HCT116 (cell line): ENCODE data around the gene RBMX. TPM values are rescaled to one million over a fixed set of nuclear protein-coding genes. Genes with fewer than 3 reads are reported as not detected.

ENCODE experiments used
- ATAC-seq: fragments of 200-7000 bp; cut with Tn5 transposase; 2 replicates; pipeline ENCODE4 v1.9.1; 2020; ENCODE audit warnings: mild to moderate bottlenecking, moderate library complexity
- BruUV-seq: library from RNA; stranded (reverse); fragments of 400-500 nt; replicated peaks from 2 replicates; lab custom pipeline; 2021; lab: Mats Ljungman, UMichigan
- CTCF ChIA-PET: fragments of 300-600 bp; sonication (Branson Sonifier 250); formaldehyde crosslinking; loops from one replicate; lab custom pipeline; 2021; ENCODE audit warnings: antibody characterized with exemption; lab: Charles Lee
- POLR2A ChIA-PET: fragments of 300-600, 350-600 bp; sonication (Branson Sonifier 250); formaldehyde crosslinking; loops from one replicate; lab custom pipeline; 2021; ENCODE audit warnings: antibody characterized with exemption; lab: Charles Lee
- RAD21 ChIA-PET, 2 experiments: fragments of 300-600 bp; sonication (Branson Sonifier 250); formaldehyde crosslinking; loops; one replicate each; lab custom pipeline; 2023; ENCODE audit warnings: low total read pairs in 2 of 2; ENCODE audit not compliant: uncharacterized antibody in 2 of 2, unreplicated experiment in 2 of 2, low non-redundant PET in 1 of 2; lab: Charles Lee
- DNase-seq: peaks from one replicate; pipeline ENCODE4 v3.0.0-alpha.2; 2010; ENCODE audit warnings: low read depth, low spot score
- H2AFZ ChIP-seq: fragments of 200-600 bp; shearing (Covaris generic), sonication (generic); 2 replicates; pipeline ENCODE4 v1.6.1; 2017; ENCODE audit warnings: low read depth, mixed run types, mixed read lengths, antibody characterized with exemption, low read length; ENCODE audit not compliant: poor library complexity, severe bottlenecking
- H3K27ac ChIP-seq: 2 replicates; pipeline ENCODE4 v1.5.1; 2012; ENCODE audit warnings: low read depth, low read length
- H3K27me3 ChIP-seq: fragments of 200-600 bp; sonication (generic); 2 replicates; pipeline ENCODE4 v1.6.1; 2016; ENCODE audit warnings: mixed run types, low read length, mixed read lengths; ENCODE audit not compliant: insufficient read depth
- H3K36me3 ChIP-seq, 2 experiments: fragments of 200-500 bp in 1 of 2; fragments of 200-600 bp in 1 of 2; sonication (Bioruptor generic) in 1 of 2; sonication (generic) in 1 of 2; 2 replicates each; pipeline versions ENCODE4 v1.5.1 to v1.6.1; 2014 to 2016; ENCODE audit warnings: low read length in 2 of 2, inconsistent platforms in 1 of 2, mixed read lengths in 1 of 2, mixed run types in 1 of 2; ENCODE audit not compliant: insufficient read depth in 2 of 2, control insufficient read depth in 1 of 2
- H3K4me1 ChIP-seq, 2 experiments: fragments of 200-600 bp in 1 of 2; sonication (generic) in 1 of 2; 2 replicates each; pipeline versions ENCODE4 v1.5.1 to v1.6.1; 2012 to 2017; ENCODE audit warnings: low read length in 2 of 2, inconsistent platforms in 1 of 2, mild to moderate bottlenecking in 1 of 2, mixed read lengths in 1 of 2, mixed run types in 1 of 2, moderate library complexity in 1 of 2; ENCODE audit not compliant: insufficient read depth in 2 of 2, control insufficient read depth in 1 of 2
- H3K4me2 ChIP-seq: fragments of 200-600 bp; sonication (generic); 2 replicates; pipeline ENCODE4 v1.6.1; 2017; ENCODE audit warnings: mixed run types, low read length, mixed read lengths
- H3K4me3 ChIP-seq, 2 experiments: fragments of 200-600 bp in 1 of 2; sonication (generic) in 1 of 2; replicated peaks in 1 of 2; 2 replicates each; pipeline ENCODE4 v1.5.1; 2011 to 2016; ENCODE audit warnings: low read length in 2 of 2, control low read depth in 1 of 2, low read depth in 1 of 2, mild to moderate bottlenecking in 1 of 2, mixed read lengths in 1 of 2, mixed run types in 1 of 2
- H3K79me2 ChIP-seq: fragments of 200-600 bp; sonication (generic); 2 replicates; pipeline ENCODE4 v1.6.1; 2017; ENCODE audit warnings: mild to moderate bottlenecking, mixed run types, low read length, moderate library complexity, mixed read lengths; ENCODE audit not compliant: insufficient read depth
- H3K9ac ChIP-seq: fragments of 200-600 bp; sonication (generic); 2 replicates; pipeline ENCODE4 v1.6.1; 2016; ENCODE audit warnings: low read length, mixed read lengths
- H3K9me2 ChIP-seq: fragments of 200-600 bp; sonication (generic), shearing (Covaris generic); 2 replicates; pipeline ENCODE4 v1.6.1; 2017; ENCODE audit warnings: mixed run types, mild to moderate bottlenecking, moderate library complexity; ENCODE audit not compliant: insufficient read depth
- H3K9me3 ChIP-seq, 2 experiments: fragments of 200-500 bp in 1 of 2; fragments of 200-600 bp in 1 of 2; sonication (Bioruptor generic) in 1 of 2; sonication (generic) in 1 of 2; 2 replicates each; pipeline ENCODE4 v1.6.1; 2014 to 2017; ENCODE audit warnings: low read length in 2 of 2, mixed read lengths in 2 of 2, inconsistent platforms in 1 of 2, low read depth in 1 of 2, mild to moderate bottlenecking in 1 of 2, mixed run types in 1 of 2, moderate library complexity in 1 of 2; ENCODE audit not compliant: control insufficient read depth in 1 of 2, insufficient read depth in 1 of 2
- H4K20me1 ChIP-seq: fragments of 200-600 bp; sonication (generic), shearing (Covaris generic); 2 replicates; pipeline ENCODE4 v1.6.1; 2017; ENCODE audit warnings: mixed run types, mild to moderate bottlenecking, moderate library complexity; ENCODE audit not compliant: insufficient read depth
- CBX3 ChIP-seq: IDR thresholded peaks from 2 replicates; pipeline ENCODE4 v1.6.1; 2012; ENCODE audit warnings: low read depth
- CEBPB ChIP-seq: IDR thresholded peaks from 2 replicates; pipeline ENCODE4 v1.6.1; 2012; ENCODE audit warnings: low read depth
- EGR1 ChIP-seq: IDR thresholded peaks from 2 replicates; pipeline ENCODE4 v1.6.1; 2012; ENCODE audit warnings: low read depth
- EZH2 ChIP-seq: fragments of 200-600 bp; sonication (generic); IDR thresholded peaks from 2 replicates; pipeline ENCODE4 v1.6.1; 2017; ENCODE audit warnings: antibody characterized with exemption, mixed run types
- EZH2phosphoT487 ChIP-seq: fragments of 200-600 bp; IDR thresholded peaks from 2 replicates; pipeline ENCODE4 v1.6.1; 2018; ENCODE audit warnings: antibody characterized with exemption, borderline replicate concordance
- FOSL1 ChIP-seq: IDR thresholded peaks from 2 replicates; pipeline ENCODE4 v1.6.1; 2012; ENCODE audit warnings: low read depth
- JUND ChIP-seq: IDR thresholded peaks from 2 replicates; pipeline ENCODE4 v1.6.1; 2012
- MAX ChIP-seq: IDR thresholded peaks from 2 replicates; pipeline ENCODE4 v1.6.1; 2012
- POLR2A ChIP-seq: IDR thresholded peaks from 2 replicates; pipeline ENCODE4 v1.7.0; 2011; ENCODE audit warnings: borderline replicate concordance; ENCODE audit not compliant: insufficient read depth, insufficient read length; ENCODE audit errors: extremely low read depth
- POLR2AphosphoS5 ChIP-seq: IDR thresholded peaks from 2 replicates; pipeline ENCODE4 v1.6.1; 2011; ENCODE audit warnings: mild to moderate bottlenecking, low read depth, low read length, moderate library complexity
- RAD21 ChIP-seq: IDR thresholded peaks from 2 replicates; pipeline ENCODE4 v1.6.1; 2012; ENCODE audit warnings: low read depth, mild to moderate bottlenecking
- SIN3A ChIP-seq: IDR thresholded peaks from 2 replicates; pipeline ENCODE4 v1.6.1; 2012; ENCODE audit warnings: low read depth
- SRF ChIP-seq: IDR thresholded peaks from 2 replicates; pipeline ENCODE4 v1.6.1; 2012; ENCODE audit warnings: low read depth
- TCF7L2 ChIP-seq: IDR thresholded peaks from 2 replicates; pipeline ENCODE4 v1.7.0; 2011; ENCODE audit warnings: borderline replicate concordance, inconsistent platforms; ENCODE audit not compliant: insufficient read depth, insufficient read length; ENCODE audit errors: extremely low read depth
- YY1 ChIP-seq: IDR thresholded peaks from 2 replicates; pipeline ENCODE4 v1.6.1; 2011; ENCODE audit warnings: low read length, low read depth, moderate library complexity, mild to moderate bottlenecking; ENCODE audit not compliant: insufficient replicate concordance; ENCODE audit errors: extremely low read depth
- ZFX ChIP-seq: fragments of 450-650 bp; IDR thresholded peaks from 2 replicates; pipeline ENCODE4 v1.6.1; 2017
- ZNF274 ChIP-seq: fragments of 200-500 bp; sonication (Bioruptor generic); IDR thresholded peaks from 2 replicates; pipeline ENCODE4 v1.6.1; 2014; ENCODE audit warnings: mild to moderate bottlenecking, low read depth, low read length, inconsistent platforms
- intact Hi-C: fragments of 100-400 bp; cut with micrococcal nuclease; formaldehyde crosslinking; loops from 2 replicates; pipeline ENCODE4 v1.10.0; 2022
- total RNA-seq: library from RNA; stranded (reverse); gene quantifications from one replicate; pipeline ENCODE4 v1.2.1, GENCODE V29; 2021; ENCODE audit not compliant: unreplicated experiment
- TF ChIP-seq, protein P1 (sequence below): IDR thresholded peaks from 2 replicates; pipeline ENCODE4 v1.6.1; 2012
- TF ChIP-seq, protein P2 (sequence below): IDR thresholded peaks from 2 replicates; pipeline ENCODE4 v1.6.1; 2012; ENCODE audit warnings: low read depth
- TF ChIP-seq, protein P3 (sequence below), 3 experiments: fragments of 200-600 bp in 1 of 3; sonication (generic) in 1 of 3; IDR thresholded peaks in 2 of 3; conservative IDR thresholded peaks in 1 of 3; 2 replicates each; pipeline ENCODE4 v1.5.1; 2012 to 2017; ENCODE audit warnings: low read depth in 2 of 3, low read length in 2 of 3, antibody characterized with exemption in 1 of 3, borderline replicate concordance in 1 of 3, control low read depth in 1 of 3, mild to moderate bottlenecking in 1 of 3, mixed read lengths in 1 of 3, mixed run types in 1 of 3, moderate library complexity in 1 of 3; ENCODE audit not compliant: insufficient read depth in 1 of 3

RBMX gene
- total RNA-seq, 1 experiment from 2014 or later, result 267 TPM

DNA sequence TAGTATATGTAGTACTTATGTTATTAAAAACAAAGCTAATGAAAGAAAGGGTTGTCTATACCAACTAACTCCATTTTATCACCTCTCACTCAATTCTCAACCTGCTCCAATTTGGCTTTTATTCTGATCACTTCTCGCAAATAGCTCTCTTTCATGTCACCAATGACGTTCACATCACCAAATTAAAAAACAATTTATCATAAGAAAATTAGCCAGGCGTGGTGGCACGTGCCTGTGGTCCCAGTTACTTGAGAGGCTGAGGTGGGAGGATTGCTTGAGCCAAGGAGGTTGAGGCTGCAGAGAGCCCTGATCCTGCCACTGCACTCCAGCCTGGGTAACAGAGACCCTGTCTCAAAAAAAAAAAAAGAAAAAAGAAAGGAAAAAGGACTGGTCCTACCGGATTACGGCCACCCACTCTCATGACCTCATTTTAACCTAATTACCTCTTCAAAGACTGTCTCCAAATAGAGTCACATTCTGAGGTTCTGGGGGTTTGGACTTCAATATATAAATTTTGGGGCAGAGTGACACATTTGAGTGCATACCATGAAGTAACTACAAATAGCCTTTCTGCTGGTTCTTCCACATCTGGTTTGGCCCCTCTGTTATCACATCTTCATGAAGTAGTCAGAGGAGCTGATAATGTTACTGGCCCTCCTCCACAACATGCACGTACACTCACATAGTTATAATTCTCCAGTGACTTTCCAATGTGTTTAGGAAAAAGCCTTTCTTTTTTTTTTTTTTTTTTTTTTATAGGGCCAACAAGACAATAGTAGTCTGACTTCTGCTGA lies 15.8 kb upstream of the RBMX start (continued):
- TF ChIP-seq YY1 (no peak), ZFX (no peak), ZNF274 (no peak)
- TF ChIP-seq, protein P1, sequence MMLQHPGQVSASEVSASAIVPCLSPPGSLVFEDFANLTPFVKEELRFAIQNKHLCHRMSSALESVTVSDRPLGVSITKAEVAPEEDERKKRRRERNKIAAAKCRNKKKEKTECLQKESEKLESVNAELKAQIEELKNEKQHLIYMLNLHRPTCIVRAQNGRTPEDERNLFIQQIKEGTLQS, result no peak

GRCh38 chrX:136892412-136892811 lies 11.9 kb upstream of the RBMX start:
- CTCF ChIA-PET, result no interaction called here
- intact Hi-C loops, result no loop called here
- BruUV-seq, result no TSS peak
- DNase-seq (no peak), ATAC-seq (no peak)
- Histone ChIP-seq H2AFZ (no peak overlapping the region), H3K9ac (no peak overlapping the region), H3K27me3 (no peaks in the 10 kb centered on the region), H3K4me1 (no peaks in the 10 kb centered on the region), H3K9me2 (no peaks in the 10 kb centered on the region), H3K36me3 (no peaks in the 10 kb centered on the region), H4K20me1 (no peaks in the 10 kb centered on the region), H3K4me2 (no peak overlapping the region), H3K27ac (no peak overlapping the region), H3K79me2 (no peaks in the 10 kb centered on the region), H3K9me3 (no peaks in the 10 kb centered on the region), H3K4me3 (no peak overlapping the region)
- RAD21 ChIA-PET, result no interaction called here
- POLR2A ChIA-PET, result interaction anchor here (0.8 kb wide), 1 partner anchor 12 kb away, joined by 3 read pairs; the partner anchor contains the start of gene RBMX
- TF ChIP-seq EZH2phosphoT487, result no peak
- TF ChIP-seq MAX, result no peak
- TF ChIP-seq SIN3A, result no peak
- no peak for TF ChIP-seq SRF
- TF ChIP-seq CBX3, result no peak
- TF ChIP-seq, protein P2, sequence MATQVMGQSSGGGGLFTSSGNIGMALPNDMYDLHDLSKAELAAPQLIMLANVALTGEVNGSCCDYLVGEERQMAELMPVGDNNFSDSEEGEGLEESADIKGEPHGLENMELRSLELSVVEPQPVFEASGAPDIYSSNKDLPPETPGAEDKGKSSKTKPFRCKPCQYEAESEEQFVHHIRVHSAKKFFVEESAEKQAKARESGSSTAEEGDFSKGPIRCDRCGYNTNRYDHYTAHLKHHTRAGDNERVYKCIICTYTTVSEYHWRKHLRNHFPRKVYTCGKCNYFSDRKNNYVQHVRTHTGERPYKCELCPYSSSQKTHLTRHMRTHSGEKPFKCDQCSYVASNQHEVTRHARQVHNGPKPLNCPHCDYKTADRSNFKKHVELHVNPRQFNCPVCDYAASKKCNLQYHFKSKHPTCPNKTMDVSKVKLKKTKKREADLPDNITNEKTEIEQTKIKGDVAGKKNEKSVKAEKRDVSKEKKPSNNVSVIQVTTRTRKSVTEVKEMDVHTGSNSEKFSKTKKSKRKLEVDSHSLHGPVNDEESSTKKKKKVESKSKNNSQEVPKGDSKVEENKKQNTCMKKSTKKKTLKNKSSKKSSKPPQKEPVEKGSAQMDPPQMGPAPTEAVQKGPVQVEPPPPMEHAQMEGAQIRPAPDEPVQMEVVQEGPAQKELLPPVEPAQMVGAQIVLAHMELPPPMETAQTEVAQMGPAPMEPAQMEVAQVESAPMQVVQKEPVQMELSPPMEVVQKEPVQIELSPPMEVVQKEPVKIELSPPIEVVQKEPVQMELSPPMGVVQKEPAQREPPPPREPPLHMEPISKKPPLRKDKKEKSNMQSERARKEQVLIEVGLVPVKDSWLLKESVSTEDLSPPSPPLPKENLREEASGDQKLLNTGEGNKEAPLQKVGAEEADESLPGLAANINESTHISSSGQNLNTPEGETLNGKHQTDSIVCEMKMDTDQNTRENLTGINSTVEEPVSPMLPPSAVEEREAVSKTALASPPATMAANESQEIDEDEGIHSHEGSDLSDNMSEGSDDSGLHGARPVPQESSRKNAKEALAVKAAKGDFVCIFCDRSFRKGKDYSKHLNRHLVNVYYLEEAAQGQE, result no peak
- no peak for TF ChIP-seq POLR2A
- TF ChIP-seq, protein P3, sequence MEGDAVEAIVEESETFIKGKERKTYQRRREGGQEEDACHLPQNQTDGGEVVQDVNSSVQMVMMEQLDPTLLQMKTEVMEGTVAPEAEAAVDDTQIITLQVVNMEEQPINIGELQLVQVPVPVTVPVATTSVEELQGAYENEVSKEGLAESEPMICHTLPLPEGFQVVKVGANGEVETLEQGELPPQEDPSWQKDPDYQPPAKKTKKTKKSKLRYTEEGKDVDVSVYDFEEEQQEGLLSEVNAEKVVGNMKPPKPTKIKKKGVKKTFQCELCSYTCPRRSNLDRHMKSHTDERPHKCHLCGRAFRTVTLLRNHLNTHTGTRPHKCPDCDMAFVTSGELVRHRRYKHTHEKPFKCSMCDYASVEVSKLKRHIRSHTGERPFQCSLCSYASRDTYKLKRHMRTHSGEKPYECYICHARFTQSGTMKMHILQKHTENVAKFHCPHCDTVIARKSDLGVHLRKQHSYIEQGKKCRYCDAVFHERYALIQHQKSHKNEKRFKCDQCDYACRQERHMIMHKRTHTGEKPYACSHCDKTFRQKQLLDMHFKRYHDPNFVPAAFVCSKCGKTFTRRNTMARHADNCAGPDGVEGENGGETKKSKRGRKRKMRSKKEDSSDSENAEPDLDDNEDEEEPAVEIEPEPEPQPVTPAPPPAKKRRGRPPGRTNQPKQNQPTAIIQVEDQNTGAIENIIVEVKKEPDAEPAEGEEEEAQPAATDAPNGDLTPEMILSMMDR (IDR thresholded peaks at IDR 0.05 in 2 of 3, conservative IDR thresholded peaks at IDR 0.05 in 1 of 3; ENCODE audit: borderline replicate concordance in 1 of 3, insufficient read depth in 1 of 3, low read depth in 2 of 3, low read length in 2 of 3), result no peak
- TF ChIP-seq EGR1, result no peak
- no peak for TF ChIP-seq POLR2AphosphoS5
- no peak for TF ChIP-seq FOSL1
- no peak for TF ChIP-seq EZH2
- no peak for TF ChIP-seq TCF7L2
- TF ChIP-seq, protein P1, result no peak
- no peak for TF ChIP-seq CEBPB
- no peak for TF ChIP-seq JUND
- TF ChIP-seq ZFX, result no peak
- TF ChIP-seq RAD21, result no peak
- no peak for TF ChIP-seq YY1
